Panc1 (cell line): ENCODE results near the gene HMCN2. TPM values are rescaled to one million over a fixed set of nuclear protein-coding genes. Genes with fewer than 3 reads are reported as not detected.

Source experiments
- ATAC-seq: fragments of 200-7000 bp; cut with Tn5 transposase; 2 replicates; pipeline ENCODE4 v1.9.1; 2020; ENCODE audit warnings: mild to moderate bottlenecking, moderate library complexity
- BruUV-seq: library from RNA; stranded (reverse); fragments of 400-500 nt; replicated peaks from 2 replicates; lab custom pipeline; 2021; lab: Mats Ljungman, UMichigan
- CTCF ChIA-PET: fragments of 300-600 bp; sonication (Branson Sonifier 250); formaldehyde crosslinking; loops from one replicate; lab custom pipeline; 2022; ENCODE audit warnings: antibody characterized with exemption; lab: Charles Lee
- POLR2A ChIA-PET: fragments of 300-600 bp; sonication (Branson Sonifier 250); formaldehyde crosslinking; loops from one replicate; lab custom pipeline; 2022; ENCODE audit warnings: antibody characterized with exemption; lab: Charles Lee
- DNase-seq: peaks from one replicate; pipeline ENCODE4 v3.0.0-alpha.2; 2010; ENCODE audit warnings: low read depth, low spot score
- H3K27ac ChIP-seq: 2 replicates; pipeline ENCODE4 v1.5.1; 2011; ENCODE audit warnings: mild to moderate bottlenecking, low read length, inconsistent platforms
- H3K27me3 ChIP-seq: fragments of 200-500 bp; sonication (Bioruptor generic); 2 replicates; pipeline ENCODE4 v1.6.0; 2014; ENCODE audit warnings: low read length, inconsistent platforms; ENCODE audit not compliant: control insufficient read depth, insufficient read depth
- H3K36me3 ChIP-seq: fragments of 200-500 bp; sonication (Bioruptor generic); 2 replicates; pipeline ENCODE4 v1.5.1; 2014; ENCODE audit warnings: inconsistent platforms, mild to moderate bottlenecking, low read length, moderate library complexity; ENCODE audit not compliant: control insufficient read depth, insufficient read depth
- H3K4me1 ChIP-seq: 2 replicates; pipeline ENCODE4 v1.5.1; 2011; ENCODE audit warnings: inconsistent platforms, mild to moderate bottlenecking, low read length, moderate library complexity; ENCODE audit not compliant: control insufficient read depth, insufficient read depth
- H3K4me3 ChIP-seq, 2 experiments: 2 replicates each; pipeline ENCODE4 v1.5.1; 2011 to 2012; ENCODE audit warnings: low read depth in 2 of 2, low read length in 2 of 2, mild to moderate bottlenecking in 2 of 2, inconsistent platforms in 1 of 2, moderate library complexity in 1 of 2
- H3K9me3 ChIP-seq: fragments of 200-500 bp; sonication (Bioruptor generic); 2 replicates; pipeline ENCODE4 v1.5.1; 2014; ENCODE audit warnings: low read depth, mild to moderate bottlenecking, inconsistent platforms, low read length, moderate library complexity; ENCODE audit not compliant: control insufficient read depth, insufficient read depth
- CTCF ChIP-seq: fragments of 450-650 bp; IDR thresholded peaks from 2 replicates; pipeline ENCODE4 v1.5.1; 2017; ENCODE audit warnings: mild to moderate bottlenecking
- POLR2AphosphoS5 ChIP-seq: IDR thresholded peaks from 2 replicates; pipeline ENCODE4 v1.6.1; 2012; ENCODE audit warnings: mild to moderate bottlenecking, low read depth, low read length, moderate library complexity
- REST ChIP-seq, 2 experiments: IDR thresholded peaks; 2 replicates each; pipeline ENCODE4 v1.6.1; 2011 to 2012; ENCODE audit warnings: low read depth in 2 of 2, control low read depth in 1 of 2, low read length in 1 of 2, mild to moderate bottlenecking in 1 of 2, moderate library complexity in 1 of 2; ENCODE audit not compliant: insufficient read depth in 1 of 2
- SIN3A ChIP-seq: IDR thresholded peaks from 2 replicates; pipeline ENCODE4 v1.6.1; 2012; ENCODE audit warnings: low read depth, mild to moderate bottlenecking, low read length, moderate library complexity, borderline replicate concordance; ENCODE audit not compliant: insufficient read depth
- TCF7L2 ChIP-seq: IDR thresholded peaks from 2 replicates; pipeline ENCODE4 v1.6.1; 2011; ENCODE audit warnings: mild to moderate bottlenecking, low read depth, low read length, inconsistent platforms
- in situ Hi-C: cut with HindIII; loops from 2 replicates; pipeline ENCODE4 v1.10.0; 2016; ENCODE audit warnings: low sequenced_read_pairs, low pct_unique_long_range_greater_than_20kb
- intact Hi-C: fragments of 100-400 bp; cut with micrococcal nuclease; formaldehyde crosslinking; loops from one replicate; pipeline ENCODE4 v1.10.0; 2022; ENCODE audit not compliant: unreplicated experiment
- total RNA-seq: library from RNA; stranded (reverse); gene quantifications from one replicate; pipeline ENCODE4 v1.2.1, GENCODE V29; 2021; ENCODE audit not compliant: unreplicated experiment

The HMCN2 gene
- total RNA-seq, 1 experiment from 2014 or later: 0.05 TPM

- intact Hi-C loops (no loop called here), in situ Hi-C loops (no loop called here)
- no peak overlapping the region for H3K4me3 ChIP-seq
- DNase-seq: no peak
- ATAC-seq: no peak
- H3K36me3 ChIP-seq: no peaks in the 10 kb centered on the region
- H3K4me1 ChIP-seq: no peaks in the 10 kb centered on the region
- ChIA-PET POLR2A (no interaction called here), CTCF (no interaction called here)
- no peaks in the 10 kb centered on the region for H3K9me3 ChIP-seq
- BruUV-seq: no TSS peak
- TF ChIP-seq CTCF (no peak), REST (IDR thresholded peaks at IDR 0.05; ENCODE audit: insufficient read depth in 1 of 2, low read depth in 2 of 2, low read length in 1 of 2) (no peak), TCF7L2 (no peak), SIN3A (no peak), POLR2AphosphoS5 (no peak)
- H3K27ac ChIP-seq: no peak overlapping the region
- H3K27me3 ChIP-seq: no peaks in the 10 kb centered on the region
Observed at GRCh38 chr9:130360672-130361071, 95.1 kb downstream of the HMCN2 start.

- DNase-seq: no peak
- Histone ChIP-seq H3K9me3 (no peaks in the 10 kb centered on the region), H3K27me3 (no peaks in the 10 kb centered on the region), H3K4me1 (no peaks in the 10 kb centered on the region), H3K36me3 (no peaks in the 10 kb centered on the region), H3K27ac (no peak overlapping the region), H3K4me3 (no peak overlapping the region)
- ATAC-seq: no peak
- intact Hi-C loops: no loop called here
- ChIA-PET POLR2A (no interaction called here), CTCF (no interaction called here)
- in situ Hi-C loops: no loop called here
- BruUV-seq: no TSS peak
- TF ChIP-seq CTCF: no peak
- no peak for TF ChIP-seq REST (IDR thresholded peaks at IDR 0.05; ENCODE audit: insufficient read depth in 1 of 2, low read depth in 2 of 2, low read length in 1 of 2)
- no peak for TF ChIP-seq TCF7L2
- TF ChIP-seq POLR2AphosphoS5: no peak
- no peak for TF ChIP-seq SIN3A
Observed at GRCh38 chr9:130361873-130362362, 96.4 kb downstream of the HMCN2 start.
